ENCODE results near the gene ATP5PF.
"Not testable (repeated sequence)": the region's sequence is repeated elsewhere in the genome, so short reads cannot be mapped to it uniquely, and the experiment has no call there.

Gene ATP5PF

DNA sequence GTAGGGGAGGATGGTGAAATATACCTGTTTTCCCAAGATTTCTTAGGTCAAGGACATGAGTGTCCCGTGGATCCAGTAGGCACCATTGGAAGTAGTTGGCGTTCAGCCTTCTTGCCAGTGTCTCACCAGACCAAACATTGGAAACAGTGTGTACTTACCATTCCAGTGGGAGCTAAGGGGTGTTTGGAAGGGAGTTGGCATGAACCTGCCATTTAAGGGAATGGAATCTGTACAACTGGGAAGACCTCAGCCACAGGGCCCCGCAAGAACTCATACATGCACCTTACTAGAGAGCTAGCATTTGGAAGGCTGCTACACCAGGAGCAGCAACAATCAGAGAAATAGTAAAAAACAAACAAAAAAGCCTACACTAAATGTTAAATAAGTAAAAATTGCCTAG is 12.7 kb downstream of the ATP5PF start:
- no peak for DNase-seq

DNA sequence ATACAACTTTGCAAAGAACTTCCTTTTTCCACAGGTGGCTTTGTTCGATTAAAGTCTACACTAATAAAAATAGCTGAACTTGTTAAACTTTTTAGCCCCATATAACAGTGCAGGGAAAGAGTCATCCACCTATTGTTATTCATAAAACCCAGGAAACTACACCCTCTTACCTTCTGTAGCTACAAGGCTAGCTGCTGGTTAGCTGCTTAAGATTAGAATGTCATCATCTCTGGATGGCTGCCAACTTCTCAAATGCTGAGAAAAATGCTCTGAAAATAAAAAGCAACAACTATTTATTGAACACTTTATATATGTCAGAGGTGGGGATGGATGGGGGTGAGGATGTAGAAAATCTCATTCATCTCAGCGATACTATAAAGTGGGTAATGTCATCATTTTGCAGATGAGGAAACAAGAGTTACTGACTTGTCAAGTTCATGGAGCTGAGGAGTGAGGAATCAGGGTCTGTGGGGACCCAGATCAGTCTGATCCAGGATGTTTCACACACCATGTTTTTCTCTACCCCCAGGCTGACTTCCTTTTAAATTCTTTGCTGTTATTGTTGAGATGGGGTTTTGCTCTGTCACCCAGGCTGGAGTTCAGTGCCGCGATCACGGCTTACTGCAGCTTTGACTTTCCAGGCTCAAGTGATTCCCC is 17.1 kb downstream of the ATP5PF start:
- DNase-seq, result no peak

DNA sequence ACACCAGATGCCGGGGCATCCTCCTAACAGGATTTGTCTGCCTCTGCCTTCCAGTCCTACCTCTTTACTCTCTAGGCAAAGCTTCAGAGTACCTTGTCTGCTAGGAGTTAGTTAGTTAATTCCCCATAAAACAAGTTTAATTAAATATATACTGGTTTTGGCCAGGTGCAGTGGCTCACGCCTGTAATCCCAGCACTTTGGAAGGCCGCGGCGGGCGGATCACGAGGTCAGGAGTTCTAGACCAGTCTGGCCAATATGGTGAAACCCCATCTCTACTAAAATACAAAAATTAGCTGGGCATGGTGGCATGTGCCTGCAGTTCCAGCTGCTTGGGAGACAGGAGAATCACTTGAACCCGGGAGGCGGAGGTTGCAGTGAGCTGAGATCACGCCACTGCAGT is 20.6 kb downstream of the ATP5PF start:
- DNase-seq, result not testable (repeated sequence)

DNA sequence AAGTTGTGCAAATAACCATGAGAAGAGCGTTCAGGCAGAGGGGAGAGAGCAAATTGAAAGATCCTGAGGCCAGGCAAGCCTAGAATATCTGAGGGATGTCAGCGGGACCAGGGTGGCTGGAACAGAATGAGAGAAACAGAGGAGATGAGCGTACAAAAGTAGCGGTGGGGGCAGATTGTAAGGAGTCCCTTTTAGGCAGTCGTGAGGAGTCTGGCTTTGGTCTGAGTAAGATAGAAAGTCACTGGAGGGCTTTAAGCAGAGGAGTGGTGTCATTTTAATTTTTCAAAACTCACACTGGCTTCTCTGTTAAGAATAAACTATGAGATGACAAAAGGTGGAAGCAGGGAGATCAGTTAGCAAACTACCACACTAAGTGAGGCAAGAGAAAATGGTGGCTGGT is 24.2 kb downstream of the ATP5PF start:
- DNase-seq, result no peak

GRCh38 chr21:25709684-25710265 is 24.9 kb downstream of the ATP5PF start:
- no peak for DNase-seq

DNA sequence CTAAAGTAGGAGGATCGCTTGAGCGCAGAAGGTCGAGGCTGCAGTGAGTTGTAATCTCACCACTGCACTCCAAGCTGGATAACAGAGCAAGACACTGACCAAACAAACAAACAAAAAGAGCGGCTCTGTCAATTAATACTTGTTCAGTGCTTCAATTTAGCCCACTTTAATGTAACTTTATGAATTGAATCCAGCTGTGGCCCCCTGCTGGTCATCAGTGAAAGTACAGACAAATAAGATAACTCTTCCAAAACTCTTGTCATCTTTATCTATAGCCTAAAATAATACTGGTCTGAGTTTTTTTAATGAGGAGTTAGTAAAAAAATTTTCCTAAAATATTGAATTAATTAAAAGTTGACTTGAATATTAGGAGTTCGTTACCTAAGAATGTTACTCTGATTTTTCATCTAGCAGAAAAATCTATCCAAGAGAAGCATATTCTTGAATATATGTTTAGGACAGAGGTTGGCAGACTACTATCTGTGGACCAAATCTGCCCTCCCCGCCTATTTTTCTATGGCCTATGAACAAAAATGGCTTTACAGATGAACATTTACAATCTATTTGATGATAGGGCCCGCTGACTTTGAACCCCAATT is 26.1 kb downstream of the ATP5PF start:
- no peak for DNase-seq

DNA sequence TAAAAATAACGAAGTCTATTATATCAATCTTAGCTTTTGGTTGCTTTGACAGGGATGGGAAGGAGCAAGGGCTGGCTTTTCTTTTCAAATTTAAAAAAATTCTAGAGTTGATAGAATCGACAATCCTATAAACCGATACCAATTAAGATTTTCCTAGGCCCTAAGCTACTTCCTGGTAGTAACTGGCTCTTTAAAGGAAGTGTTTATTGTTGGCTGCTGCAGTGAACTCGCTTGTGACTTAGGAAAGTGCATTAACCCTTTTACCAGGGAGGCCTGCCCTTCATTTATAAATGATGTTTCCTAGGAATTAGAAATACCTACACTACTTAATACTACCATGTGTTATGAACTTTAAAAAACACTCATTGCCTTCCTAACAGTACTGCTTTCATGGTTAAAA is 33.2 kb downstream of the ATP5PF start:
- no peak for DNase-seq

GRCh38 chr21:25700741-25701140 is 34.0 kb downstream of the ATP5PF start:
- no peak for DNase-seq

GRCh38 chr21:25695461-25695860 is 39.2 kb downstream of the ATP5PF start:
- DNase-seq, result not testable (repeated sequence)

- DNase-seq, result no peak
Measured at GRCh38 chr21:25691976-25692375, 42.7 kb downstream of the ATP5PF start.

- DNase-seq, result no peak
Measured at GRCh38 chr21:25689226-25689625, 45.5 kb downstream of the ATP5PF start.

DNA sequence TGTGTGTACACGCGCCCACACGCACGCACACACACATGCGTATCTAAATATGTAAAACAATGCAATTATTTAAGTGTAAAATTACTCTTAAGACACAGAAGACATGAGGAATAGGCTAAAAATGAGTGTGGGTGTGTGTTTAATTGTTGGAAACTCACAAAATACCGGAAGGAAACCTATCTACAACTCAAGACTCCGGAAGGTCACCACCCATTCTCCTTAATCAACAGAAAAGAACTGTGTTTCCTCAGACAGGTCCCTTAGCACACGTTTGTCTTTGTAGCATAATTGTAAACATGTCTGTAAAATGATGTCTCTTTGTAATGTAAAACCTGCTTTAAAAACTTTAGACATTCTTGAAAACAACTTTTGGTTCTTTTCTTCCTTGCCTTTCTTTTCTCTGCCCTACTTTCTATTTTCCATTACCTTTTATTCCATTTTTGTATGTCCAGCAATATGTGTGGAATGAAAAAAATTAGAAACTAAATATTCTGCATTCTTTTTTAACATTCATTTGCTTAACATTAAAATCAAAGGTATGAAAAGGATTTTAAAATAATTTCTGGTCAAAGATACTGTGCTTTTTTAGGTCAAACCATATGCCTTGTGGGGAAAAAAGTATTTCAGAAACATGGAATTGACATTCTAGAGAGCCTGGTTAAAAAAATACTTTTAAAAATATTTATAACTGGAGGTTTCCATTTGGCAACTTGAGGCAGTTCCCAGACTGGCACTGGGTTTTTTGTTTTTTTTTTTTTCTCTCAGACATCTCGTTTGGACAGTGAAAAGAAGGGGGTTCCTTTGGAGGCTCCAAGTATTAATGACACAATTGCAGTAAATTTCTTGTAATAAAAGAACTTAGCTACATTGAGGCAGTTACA is 46.2 kb downstream of the ATP5PF start:
- DNase-seq, result no peak

- no peak for DNase-seq
Measured at GRCh38 chr21:25687787-25688186, 46.9 kb downstream of the ATP5PF start.

- no peak for DNase-seq
Measured at GRCh38 chr21:25682382-25682781, 52.3 kb downstream of the ATP5PF start.

DNA sequence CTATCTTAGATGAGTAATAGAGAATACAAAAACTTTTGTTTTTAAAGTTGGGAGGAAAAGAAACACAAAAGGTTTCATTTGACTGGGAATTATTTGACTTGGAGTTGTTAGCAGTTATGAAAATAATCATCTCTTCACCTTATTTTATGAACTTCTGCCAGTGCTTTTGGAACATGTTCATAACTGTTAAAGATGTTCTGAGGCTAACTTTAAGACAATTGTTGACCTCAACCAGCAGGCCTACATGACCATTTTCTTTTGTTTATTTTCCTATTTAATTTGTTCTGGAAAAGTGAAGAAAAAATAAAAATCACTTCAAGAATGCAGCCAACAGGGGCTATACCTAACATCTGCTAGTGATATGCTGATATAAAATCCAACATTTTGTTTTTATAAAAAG is 58.3 kb downstream of the ATP5PF start:
- no peak for DNase-seq

All from 8988T (cell line).